AG09319 (cell line): ENCODE measurements around the gene ABI3.

Experiments
- DNase-seq: peaks from one replicate; pipeline ENCODE4 v3.0.0-alpha.2; 2010; ENCODE audit warnings: low read depth; ENCODE audit errors: extremely low read depth
- TF ChIP-seq, protein P1 (sequence below): IDR thresholded peaks from 2 replicates; pipeline ENCODE4 v1.5.1; 2011; ENCODE audit warnings: low read depth, mild to moderate bottlenecking, inconsistent platforms, low read length, moderate library complexity

Gene ABI3

DNA sequence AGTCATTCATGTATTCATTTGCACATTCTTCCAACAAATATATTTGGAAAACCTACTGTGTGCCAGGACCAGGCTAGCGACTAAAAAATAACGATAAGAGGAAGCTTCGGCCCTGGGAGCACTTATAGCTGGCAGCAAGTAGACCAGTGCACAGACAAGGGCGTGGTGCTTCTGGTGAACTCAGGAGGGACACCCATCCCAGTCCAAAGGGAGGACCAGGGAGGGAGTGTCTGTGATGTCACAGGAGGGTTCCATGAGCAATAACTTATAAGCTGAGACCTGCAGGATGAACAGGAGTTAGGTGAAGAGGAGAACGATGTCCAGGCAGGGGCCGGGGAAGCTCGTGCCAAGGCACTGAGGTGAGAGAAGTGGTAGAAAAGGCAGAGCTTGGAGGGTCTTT, 37.4 kb downstream of the ABI3 start:
- no peak for DNase-seq
- TF ChIP-seq, protein P1, sequence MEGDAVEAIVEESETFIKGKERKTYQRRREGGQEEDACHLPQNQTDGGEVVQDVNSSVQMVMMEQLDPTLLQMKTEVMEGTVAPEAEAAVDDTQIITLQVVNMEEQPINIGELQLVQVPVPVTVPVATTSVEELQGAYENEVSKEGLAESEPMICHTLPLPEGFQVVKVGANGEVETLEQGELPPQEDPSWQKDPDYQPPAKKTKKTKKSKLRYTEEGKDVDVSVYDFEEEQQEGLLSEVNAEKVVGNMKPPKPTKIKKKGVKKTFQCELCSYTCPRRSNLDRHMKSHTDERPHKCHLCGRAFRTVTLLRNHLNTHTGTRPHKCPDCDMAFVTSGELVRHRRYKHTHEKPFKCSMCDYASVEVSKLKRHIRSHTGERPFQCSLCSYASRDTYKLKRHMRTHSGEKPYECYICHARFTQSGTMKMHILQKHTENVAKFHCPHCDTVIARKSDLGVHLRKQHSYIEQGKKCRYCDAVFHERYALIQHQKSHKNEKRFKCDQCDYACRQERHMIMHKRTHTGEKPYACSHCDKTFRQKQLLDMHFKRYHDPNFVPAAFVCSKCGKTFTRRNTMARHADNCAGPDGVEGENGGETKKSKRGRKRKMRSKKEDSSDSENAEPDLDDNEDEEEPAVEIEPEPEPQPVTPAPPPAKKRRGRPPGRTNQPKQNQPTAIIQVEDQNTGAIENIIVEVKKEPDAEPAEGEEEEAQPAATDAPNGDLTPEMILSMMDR = no peak

DNA sequence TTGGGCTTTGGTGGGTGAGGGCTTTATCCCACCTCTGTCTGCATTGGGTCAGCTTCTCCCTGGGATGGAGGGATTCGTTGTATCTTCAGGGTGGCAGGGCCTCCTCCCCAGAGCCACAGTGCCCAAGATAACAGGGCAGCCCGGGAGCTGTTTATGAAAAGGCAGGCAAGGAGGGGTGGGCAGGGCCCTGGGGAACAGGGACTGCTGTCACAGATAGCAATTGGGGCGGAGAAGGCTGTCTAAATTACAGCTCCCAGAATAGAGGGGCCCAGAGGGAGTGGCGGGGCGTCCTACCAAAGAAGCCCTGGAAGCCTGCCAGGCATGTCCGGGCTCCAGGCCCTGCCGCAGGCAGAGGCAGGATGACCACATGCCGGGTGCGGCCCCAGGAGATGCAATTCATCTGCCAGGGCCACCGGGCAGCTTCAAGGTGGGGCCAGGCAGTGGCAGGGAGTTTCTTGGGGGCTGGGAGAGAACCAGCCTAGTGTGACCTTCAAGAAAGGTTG, 38.8 kb downstream of the ABI3 start:
- TF ChIP-seq, protein P1 = no peak
- no peak for DNase-seq

DNA sequence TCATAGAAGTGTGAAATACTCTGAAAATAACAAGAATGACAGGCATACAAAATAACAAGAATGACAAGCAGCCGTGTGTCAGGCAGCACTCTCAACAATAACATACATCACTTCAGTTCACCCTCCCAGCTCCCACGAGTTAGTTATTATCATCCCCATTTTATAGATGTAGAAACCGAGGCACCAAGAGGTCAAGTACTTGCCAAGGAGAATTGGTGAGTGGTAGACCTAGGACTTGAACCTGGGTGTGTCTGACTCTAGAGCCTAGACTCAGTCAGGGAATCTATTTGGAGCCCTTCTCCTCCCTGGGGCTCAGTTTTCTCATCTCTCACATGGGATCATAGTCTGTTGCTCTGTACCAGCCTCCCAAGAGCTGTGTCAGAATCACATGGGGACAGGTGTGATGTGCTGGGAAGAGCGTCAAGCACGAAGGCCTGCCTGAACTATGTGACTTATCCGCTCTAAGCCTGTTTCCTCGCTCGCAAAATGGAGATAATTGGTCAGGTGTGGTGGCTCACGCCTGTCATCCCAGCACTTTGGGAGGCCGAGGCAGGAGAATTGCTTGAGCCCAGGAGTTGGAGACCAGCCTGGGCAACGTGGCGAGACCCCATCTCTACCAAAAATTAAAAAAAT, 39.5 kb downstream of the ABI3 start:
- no peak for DNase-seq
- TF ChIP-seq, protein P1 = no peak

DNA sequence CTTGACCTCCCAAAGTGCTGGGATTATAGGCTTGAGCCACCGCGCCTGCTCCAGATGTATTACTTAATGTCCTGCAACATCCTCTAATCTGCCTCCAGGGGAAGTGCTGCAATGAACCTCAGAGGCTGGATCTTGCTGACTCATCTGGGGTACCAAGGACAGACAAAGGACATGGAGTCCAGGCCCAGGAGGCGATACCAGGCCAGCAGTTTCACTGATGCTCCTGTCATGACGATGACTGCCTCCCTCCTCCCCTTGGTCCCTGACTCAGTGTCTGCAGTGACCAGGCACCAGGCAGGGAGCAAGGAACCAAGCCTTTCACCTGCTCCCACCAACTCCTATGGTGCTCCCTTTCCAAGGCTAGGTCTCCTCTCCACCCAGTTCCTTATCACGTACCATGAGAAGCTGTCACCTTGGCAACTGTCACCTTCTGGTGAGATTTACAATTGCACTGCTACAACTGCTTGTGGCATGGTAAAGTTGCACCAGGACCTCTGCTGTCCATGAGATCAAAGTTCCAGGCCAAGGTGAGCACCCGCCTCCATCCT, 41.7 kb downstream of the ABI3 start:
- TF ChIP-seq, protein P1 = no peak
- no peak for DNase-seq

DNA sequence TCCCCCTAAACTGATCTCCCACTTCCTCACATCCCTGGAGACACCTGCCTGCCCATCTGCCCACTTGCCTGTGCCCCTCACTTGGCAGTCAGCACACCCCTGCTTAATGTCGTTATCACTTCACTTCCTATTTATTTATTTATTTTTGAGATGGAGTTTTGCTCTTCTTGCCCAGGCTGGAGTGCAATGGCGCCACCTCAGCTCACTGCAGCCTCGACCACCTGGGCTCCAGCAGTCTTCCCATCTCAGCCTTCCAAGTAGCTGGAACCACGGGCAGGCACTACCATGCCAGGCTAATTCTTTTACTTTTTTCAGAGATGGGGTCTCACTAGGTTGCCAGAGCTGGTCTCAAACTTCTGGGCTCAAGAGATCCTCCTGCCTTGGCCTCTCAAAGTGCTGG, 43.6 kb downstream of the ABI3 start:
- DNase-seq = no peak

DNA sequence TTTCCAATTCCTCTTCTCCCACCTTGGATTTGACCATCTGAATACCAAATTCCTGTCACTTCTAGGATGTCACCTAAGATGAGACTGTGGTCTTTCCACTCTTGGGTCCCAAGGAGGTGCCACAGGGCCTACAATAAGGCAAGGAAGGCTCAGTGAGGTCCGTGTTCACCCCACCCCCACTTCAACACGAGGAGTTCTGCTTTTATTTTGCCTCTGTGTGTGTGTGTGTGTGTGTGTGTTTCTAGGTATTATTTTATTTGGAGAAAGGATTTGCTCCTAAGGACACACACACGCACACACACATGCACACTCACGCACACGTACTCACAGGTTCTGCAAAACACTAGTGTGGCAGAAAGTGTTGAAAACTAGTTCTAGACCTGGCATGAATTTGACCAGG, 44.6 kb downstream of the ABI3 start:
- TF ChIP-seq, protein P1 = no peak
- no peak for DNase-seq

More for the DNA sequence above, 43.6 kb downstream of the ABI3 start:
- TF ChIP-seq, protein P1 = no peak

DNA sequence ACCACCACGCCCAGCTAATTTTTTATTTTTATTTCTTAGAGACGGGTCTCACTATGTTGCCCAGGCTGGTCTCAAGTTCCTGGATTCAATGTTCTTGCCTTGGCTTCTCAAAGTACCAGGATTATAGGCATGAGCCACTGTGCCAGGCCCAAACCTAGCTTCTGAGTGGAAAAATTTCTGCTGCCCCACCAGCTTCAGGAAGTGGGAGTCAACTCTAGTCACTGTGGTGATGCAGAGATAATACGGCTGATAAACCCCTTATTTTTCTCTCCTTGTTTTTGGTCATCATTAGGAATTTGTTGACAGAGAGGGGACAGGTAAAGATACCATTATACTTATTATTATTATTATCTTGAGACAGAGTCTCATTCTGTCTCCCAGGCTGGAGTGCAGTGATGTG, 47.9 kb downstream of the ABI3 start:
- TF ChIP-seq, protein P1 = no peak
- DNase-seq = no peak
